DMS 273 treated with DMSO at 0.1 percent for 48 hours (cell line): ENCODE measurements around the gene KIAA0040.

Experiments
- DNase-seq: peaks from one replicate; lab custom pipeline; 2025; lab: John Stamatoyannopoulos, UW

Gene KIAA0040

GRCh38 chr1:175169286-175170018 lies 23.1 kb downstream of the KIAA0040 start:
- DNase-seq: no peak

GRCh38 chr1:175168782-175169181 lies 23.8 kb downstream of the KIAA0040 start:
- DNase-seq: no peak

DNA sequence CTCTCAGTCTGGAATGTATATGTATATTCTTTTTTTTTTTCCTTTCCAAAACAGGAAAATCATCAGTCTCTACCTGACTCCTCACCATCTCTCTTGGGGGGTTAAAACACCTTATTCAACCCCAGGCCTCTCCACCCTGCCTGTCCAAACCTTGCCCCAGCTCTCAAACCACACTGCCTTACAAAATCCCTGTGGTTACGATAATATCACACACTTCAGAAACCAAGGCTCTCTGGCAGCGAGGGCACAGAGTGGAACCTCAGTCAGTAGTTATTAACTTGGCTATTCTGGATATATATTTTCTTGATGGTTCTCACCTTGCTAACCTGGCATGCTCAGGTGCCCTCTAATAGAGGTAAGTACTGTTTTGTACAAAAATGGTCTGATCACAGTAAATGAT lies 24.7 kb downstream of the KIAA0040 start:
- DNase-seq: no peak

- no peak for DNase-seq
These were observed 25.8 kb downstream of the KIAA0040 start for GRCh38 chr1:175166746-175167145.

- no peak for DNase-seq
These were observed 27.8 kb downstream of the KIAA0040 start for GRCh38 chr1:175164751-175165150.

- no peak for DNase-seq
These were observed 28.9 kb downstream of the KIAA0040 start for GRCh38 chr1:175163702-175164101.

DNA sequence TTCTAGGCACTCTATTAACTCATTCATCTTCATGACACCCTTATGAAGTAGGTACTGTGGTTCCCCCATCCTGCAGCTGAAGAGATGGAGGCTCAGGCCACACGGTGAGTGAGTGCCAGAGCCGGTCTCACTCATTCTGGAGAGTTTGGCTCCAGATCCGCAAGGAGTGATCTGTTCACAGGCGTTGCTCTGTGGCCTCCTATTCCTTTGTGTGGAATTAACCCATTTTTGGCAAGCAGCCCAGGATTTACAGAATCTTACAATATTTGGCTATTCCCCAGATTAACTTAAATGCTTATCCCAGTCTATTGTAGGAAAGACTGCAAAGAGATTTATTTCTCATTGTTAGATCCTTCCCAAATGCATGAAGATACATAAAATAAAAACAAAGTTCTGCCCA lies 29.6 kb downstream of the KIAA0040 start:
- no peak for DNase-seq

DNA sequence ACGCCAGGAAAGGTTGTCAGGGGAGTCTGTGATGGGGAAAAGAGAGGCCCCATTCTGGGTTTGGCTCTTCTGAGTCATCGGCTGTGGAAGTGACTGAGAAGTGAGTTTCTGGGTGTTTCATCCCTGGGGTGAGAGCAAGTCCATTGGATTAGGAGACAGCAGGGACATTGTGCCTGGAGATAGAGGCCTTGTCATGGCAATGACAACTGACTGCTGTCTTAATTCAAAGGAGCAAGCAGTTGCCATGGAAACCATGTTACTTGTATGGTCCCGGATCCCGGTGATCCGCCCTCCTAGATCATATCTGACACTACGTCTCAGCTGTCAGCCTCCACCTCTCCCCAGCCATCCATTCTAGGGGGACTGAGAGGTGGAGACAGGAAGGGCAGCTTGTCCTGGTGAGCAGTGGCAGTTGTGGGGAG lies 34.4 kb downstream of the KIAA0040 start:
- no peak for DNase-seq

GRCh38 chr1:175157200-175157599 lies 35.4 kb downstream of the KIAA0040 start:
- DNase-seq: no peak

- DNase-seq: no peak
These were observed 36.6 kb downstream of the KIAA0040 start for GRCh38 chr1:175155936-175156335.

DNA sequence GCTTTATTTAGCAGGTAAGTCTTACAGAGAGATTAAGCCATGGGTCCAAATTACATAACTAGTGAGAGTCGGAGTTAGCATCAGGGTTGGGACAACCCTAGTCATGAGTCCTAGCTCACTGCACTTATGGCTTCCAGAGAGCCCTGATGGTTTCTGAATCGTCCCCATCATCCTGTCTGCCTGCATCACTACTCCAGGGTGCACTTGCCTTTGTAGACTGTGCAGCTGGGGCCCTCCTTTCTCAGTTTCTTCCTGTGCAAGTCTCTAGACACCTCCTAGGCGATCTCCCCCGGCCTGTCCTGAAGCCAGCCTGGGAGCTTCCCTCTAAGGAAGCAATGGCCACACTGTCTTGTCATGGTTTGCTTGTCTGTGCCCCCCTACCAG lies 37.1 kb downstream of the KIAA0040 start:
- no peak for DNase-seq

DNA sequence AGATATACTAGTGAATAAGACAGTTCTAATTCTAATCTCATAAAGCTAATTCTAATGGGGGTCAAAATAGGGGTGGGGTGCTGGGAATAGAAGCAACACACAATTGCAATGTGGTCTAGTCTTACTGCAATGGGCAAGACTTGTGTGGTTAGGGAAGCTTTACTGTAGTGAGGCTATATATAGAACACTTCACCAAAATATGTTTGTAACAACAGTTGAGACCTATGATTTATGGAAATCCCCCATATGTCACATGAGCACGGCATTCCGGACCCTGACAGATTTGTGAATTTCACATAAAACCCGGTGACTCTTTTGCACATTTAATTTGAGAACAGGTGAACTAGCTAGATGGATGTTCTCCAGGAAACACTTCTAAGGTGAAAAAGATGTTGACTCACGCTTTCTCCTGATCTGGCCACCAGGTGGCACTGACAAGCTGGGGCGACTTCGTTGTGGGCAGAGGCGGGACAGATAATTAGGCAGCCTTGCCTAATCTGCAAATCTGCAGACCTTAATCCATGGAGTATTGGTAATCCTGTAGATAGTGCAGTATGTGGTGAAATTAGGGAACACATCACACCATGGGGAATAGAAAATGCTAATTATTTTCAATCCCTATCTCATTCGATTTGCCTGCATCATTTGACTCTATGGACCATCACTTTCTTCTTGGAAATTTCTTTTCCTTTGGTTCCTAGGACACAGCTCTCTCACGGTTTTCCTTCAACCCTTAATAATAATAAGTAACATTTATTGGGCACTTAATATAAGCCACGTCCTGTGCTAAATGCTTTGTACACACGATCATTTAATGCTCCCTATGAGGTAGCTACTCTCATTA lies 37.7 kb downstream of the KIAA0040 start:
- DNase-seq: peak; percentile 1

DNA sequence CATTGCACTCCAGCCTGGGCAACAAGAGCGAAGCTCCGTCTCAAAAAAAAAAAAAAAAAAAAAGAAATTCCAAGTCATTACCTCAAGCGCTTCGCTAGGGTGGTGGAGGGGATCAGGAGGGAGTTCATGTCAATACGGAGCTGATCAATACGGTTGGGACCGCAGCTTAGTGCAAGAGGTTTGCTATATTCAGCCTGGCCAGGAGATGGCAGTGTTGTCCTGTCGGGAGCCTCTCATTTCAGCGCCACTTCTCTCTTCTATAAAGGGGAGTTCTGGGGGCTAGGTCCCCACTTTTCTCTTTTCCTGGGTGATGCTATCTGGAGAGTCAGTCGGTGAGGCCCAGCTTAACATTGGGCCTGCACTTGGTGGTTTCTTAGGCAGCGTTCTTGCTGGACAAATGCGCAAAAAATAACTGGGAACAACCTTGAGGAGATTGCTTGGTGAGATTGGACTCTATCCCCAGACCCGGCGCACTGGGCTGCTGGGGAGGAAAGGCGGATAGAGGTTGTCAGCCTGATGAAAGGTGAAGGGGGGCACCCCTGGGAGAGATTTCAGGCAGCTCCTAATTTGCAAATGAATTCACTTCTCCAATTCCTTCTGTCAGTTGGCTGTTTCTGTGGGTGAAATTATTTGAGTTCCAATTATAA lies 40.4 kb downstream of the KIAA0040 start:
- no peak for DNase-seq

- DNase-seq: no peak
These were observed 41.8 kb downstream of the KIAA0040 start for GRCh38 chr1:175150596-175151319.

DNA sequence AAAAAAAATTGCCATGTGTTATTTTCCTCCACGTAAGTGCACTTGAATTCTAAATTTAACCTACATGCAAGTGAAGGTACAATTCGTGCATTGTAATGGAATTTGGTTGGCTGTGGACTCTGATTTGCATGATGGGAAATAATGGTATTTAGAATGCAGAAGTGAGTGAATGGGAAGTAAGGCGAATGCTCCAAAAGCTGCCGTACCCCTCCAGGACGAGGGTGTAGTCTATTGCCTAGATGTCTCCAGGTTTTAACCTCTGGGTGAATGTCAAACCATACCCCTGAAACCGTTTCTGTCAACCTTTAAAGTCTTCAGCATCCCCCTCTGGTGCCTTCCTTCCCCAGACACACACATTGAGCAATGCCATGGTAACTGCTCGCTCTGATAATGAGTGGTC lies 44.5 kb downstream of the KIAA0040 start:
- DNase-seq: no peak

DNA sequence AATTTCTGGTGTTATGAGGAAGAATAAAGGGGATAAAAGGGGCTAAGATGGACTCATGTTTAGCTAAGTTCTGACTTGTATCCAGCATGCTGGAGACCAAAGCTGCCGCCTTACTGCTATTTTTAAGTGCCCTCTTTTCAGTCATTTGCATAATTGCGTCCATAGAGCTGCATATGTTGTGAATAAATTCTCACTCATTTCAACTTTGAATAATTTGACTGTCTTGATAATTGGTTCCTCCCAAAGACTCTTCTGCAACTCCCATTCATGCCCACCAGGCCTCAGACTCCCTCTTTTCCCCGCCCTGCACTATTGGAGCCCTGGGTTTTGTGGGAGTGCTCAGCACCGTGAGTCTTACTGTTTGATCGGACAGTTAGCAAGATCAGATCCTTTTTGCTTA lies 45.0 kb downstream of the KIAA0040 start:
- no peak for DNase-seq

DNA sequence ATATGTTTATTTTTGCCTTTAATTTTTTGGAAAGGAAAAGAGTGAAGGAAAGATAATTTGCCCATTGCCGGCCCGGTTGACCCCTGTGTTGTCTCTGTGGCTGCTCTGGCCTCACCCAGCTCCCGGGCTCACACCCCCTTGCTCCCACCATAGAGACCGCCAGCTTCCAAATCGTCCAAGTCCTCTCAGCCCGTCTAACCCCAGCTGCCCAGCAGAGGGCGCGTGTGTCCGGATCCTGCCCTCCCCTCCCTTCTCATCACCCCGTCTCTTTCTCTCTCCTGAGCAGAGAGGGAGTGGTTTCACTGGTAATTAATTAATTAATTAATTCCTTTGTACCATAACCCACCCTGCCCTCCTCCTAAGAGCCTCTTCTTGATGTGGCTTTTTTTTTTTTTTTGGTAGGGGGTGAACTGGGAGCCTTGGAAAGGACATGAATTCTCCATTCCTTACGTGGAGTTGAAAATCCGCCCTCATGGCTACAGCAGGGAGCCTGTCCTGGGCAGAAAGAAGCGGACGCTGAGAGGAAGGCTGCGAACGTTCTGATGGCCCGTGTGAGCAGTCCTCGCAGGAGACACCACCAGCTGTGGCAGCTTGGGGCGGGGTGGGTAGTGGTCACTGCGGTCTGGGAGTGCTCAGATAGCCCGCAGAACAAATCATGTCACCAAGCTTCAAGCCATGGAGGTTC lies 45.9 kb downstream of the KIAA0040 start:
- DNase-seq: peak; percentile 17

GRCh38 chr1:175145899-175146528 lies 46.6 kb downstream of the KIAA0040 start:
- DNase-seq: no peak

- no peak for DNase-seq
These were observed 54.0 kb downstream of the KIAA0040 start for GRCh38 chr1:175138579-175138978.

- no peak for DNase-seq
These were observed 55.2 kb downstream of the KIAA0040 start for GRCh38 chr1:175137369-175137768.

GRCh38 chr1:175136246-175136645 lies 56.3 kb downstream of the KIAA0040 start:
- no peak for DNase-seq
